ENCODE results near the gene TRAF3.

DNA sequence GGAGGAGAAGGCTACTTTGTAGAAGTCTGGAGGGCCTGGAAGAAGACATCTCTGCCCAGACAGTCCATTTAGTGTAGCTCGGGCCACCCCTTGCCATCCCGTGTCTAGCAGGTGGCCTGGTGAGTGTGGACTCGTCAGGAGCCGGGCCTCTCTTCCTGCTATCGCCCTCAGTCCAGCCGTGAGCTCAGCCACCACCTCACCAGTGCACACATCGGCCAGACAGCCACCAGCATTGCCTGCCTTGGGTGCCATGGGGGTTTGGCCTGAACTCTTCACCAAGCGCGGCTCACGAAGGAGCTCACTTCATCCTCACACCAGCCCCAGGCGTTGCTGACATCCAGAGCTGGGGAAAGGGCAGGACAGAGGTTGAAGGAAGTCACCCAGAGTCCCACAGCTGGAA is 19.6 kb upstream of the TRAF3 start:
- TF ChIP-seq RAD21 (IDR thresholded peaks at IDR 0.05; ENCODE audit: low read depth) (no peak), MAX (IDR thresholded peaks at IDR 0.05) (no peak), USF1 (IDR thresholded peaks at IDR 0.05) (no peak), YY1 (IDR thresholded peaks at IDR 0.05; ENCODE audit: low read depth) (no peak), EP300 (IDR thresholded peaks at IDR 0.05; ENCODE audit: borderline replicate concordance) (no peak), CREB1 (IDR thresholded peaks at IDR 0.05; ENCODE audit: low read depth) (no peak), CEBPB (IDR thresholded peaks at IDR 0.05) (no peak), FOXM1 (IDR thresholded peaks at IDR 0.05; ENCODE audit: borderline replicate concordance, low read depth) (no peak)
